NCI-H2196 treated with DMSO at 0.1 percent for 48 hours (cell line): ENCODE measurements around the gene RGS17.
"Not testable (repeated sequence)": the region's sequence is repeated elsewhere in the genome, so short reads cannot be mapped to it uniquely, and the experiment has no call there.

Experiments used
- DNase-seq: peaks from one replicate; lab custom pipeline; 2025; ENCODE audit not compliant: unreplicated experiment; lab: John Stamatoyannopoulos, UW

Gene RGS17

DNA sequence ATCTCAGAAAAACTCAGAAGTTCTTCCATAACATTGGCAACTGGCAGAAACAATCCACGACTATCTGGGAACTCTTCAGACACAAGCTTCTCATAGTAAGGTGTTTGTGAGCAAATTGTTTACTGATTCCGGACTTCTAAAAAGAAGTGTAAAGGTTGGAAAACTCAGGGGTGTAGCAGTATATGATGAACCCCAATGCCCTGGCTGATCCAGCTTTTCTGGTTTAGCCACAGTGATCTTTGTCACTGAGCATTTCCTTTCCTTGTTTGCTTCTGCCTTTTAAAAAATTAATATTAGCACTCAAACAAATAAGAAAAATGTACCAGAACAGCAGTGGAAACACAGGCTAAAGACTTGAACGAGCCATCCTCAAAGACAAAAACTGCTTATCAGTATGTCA is 4.9 kb downstream of the RGS17 start:
- no peak for DNase-seq

DNA sequence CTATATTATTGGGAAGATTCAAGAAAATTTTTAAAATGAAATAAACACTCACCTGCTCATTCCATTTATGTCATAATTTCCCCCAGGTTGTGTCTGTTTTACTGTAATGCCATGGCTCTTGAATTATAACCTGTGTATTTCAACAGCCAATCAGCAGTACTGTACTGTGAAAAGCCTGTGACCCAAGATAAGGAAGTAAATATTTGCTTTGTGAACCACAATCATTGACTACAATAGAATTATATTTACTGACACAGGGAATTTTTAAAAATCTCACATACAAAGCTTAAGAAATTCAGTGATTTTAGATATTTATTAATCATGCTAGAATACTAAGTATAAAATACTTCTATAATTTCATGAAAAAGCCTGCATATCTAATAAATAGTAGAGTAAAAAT is 6.0 kb downstream of the RGS17 start:
- peak; percentile 64 for DNase-seq

DNA sequence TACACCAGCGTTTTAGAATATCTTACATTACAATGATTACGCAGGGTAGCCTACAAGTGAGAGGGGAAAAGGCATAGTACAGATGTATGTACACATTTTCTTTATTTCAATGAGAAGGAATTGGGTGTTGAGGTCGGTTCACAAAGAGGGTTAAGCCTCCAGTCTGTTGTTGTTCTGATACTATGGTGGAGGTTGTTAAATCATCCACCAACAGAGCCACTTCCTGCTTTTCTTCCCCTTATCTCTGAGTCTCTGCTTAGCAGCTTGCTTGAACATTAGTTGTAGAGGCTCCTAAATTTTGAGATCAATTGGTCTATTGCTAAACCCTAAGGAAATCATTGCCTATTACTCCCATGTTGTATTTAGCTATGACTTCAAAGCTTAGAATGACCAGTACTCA is 7.3 kb downstream of the RGS17 start:
- DNase-seq: no peak

DNA sequence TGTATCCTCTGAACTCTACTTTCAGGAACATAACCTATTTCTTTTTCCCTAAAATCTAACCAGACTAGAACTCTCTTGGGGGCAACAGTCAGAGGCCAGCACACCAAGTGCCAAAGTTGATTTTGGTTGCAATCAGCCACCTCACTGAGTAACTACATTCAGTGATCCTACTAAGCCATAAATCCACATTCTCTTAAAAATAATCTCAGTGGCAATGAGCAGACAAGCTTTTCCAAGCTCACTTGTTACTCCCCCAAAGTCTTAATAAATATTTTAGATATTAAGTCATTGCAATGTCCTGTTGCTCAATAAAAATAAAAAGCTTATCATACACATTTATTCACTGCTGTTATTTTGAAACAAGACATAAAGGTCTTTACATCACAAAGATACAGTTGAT is 9.8 kb downstream of the RGS17 start:
- DNase-seq: no peak

DNA sequence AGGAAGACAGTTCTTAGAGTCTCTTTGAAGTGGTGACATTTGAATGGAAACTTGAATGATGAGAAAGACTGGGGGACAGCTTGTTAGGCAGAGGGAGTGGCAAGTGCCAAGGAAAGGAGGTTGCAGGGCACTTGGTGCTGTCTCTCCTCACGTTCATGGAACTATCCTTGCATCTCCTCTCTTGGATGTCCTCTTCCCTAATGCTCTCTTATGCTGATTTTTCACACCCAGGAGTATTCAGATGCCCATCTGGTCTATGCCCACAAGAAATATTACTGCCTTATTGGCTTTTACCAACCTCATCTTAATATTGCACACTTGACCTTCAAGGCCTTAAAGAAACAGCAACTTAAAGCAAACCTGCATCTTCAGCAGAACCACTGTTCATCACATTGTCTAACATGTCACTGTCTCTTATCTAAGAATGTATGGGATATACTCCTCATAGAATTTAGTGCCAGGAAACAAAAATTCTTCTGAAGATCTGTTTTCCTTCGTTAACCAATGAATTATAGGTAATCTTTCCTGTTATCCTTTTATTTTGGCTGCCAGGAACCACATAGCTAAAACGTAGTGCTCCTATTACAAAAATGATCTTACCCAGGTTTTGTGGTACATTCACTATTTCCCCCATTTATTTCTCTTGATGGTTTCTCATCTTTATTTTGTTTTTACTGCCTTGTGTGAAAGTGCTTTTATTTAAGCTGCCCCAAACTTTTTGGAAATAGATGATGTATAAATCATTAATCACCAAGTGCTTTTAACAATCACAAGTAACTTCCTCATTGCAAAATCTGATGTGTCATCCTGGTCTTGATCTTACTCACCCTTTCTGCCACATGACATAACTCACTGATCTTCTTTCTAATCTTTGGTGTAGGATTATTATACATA is 12.8 kb downstream of the RGS17 start:
- no peak for DNase-seq

DNA sequence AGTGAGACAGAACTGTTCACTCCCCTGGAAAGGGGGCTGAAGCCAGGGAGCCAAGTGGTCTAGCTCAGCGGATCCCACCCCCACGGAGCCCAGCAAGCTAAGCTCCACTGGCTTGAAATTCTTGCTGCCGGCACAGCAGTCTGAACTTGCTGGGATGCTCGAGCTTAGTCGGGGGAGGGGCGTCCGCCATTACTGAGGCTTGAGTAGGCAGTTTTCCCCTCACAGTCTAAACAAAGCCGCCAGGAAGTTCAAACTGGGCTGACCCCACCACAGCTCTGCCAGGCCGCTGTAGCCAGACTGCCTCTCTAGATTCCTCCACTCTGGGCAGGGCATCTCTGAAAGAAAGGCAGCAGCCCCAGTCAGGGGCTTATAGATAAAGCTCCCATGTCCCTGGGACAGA is 20.0 kb downstream of the RGS17 start:
- not testable (repeated sequence) for DNase-seq

DNA sequence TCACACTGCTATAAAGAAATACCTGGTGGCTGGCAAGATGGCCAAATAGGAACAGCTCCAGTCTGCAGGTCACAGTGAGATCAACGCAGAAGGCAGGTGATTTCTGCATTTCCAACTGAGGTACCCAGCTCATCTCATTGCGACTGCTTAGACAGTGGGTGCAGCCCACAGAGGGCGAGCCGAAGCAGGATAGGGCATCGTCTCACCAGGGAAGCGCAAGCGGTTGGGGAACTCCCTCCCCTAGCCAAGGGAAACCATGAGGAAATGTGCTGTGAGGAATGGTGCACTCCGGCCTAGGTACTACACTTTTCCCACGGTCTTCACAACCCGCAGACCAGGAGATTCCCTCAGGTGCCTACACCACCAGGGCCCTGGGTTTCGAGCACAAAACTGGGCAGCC is 20.5 kb downstream of the RGS17 start:
- DNase-seq: not testable (repeated sequence)

DNA sequence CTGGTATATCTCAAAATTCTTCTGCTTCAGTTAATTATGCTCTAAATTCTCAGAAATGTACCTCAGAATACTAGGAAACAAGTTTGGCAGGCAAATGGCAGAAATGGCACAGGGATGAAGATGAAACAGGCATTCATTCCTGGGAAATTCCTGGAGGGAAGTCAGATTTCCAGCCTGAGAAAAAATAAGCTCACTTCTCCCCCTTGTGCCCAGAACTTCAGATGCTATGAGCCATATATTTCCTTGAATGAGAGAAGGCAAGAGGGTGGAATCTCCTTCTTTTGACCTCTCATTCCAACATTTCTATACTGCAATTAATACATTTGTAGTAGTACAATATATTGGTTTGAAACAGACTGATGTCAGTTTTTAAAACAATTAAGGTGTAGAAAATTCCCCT is 22.8 kb downstream of the RGS17 start:
- DNase-seq: no peak

DNA sequence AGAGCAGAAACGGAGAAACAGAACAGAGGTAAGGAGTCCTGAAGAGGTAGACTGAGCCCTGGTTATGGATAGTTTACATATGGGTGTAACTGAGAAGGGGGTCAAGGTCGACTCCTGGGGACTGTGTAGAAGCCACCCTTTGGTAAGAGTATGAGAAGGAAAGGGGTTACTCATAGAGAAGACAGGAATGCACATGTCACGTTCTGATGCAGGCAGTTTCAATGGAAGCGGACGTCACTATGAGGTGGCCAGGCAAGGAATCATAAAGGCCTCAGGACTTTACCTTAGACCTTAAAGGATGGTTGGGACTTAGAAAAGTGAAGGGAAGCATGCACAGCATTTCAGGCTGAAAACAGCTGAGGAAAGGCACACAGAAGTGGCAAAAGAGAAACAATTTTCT is 25.1 kb downstream of the RGS17 start:
- no peak for DNase-seq

DNA sequence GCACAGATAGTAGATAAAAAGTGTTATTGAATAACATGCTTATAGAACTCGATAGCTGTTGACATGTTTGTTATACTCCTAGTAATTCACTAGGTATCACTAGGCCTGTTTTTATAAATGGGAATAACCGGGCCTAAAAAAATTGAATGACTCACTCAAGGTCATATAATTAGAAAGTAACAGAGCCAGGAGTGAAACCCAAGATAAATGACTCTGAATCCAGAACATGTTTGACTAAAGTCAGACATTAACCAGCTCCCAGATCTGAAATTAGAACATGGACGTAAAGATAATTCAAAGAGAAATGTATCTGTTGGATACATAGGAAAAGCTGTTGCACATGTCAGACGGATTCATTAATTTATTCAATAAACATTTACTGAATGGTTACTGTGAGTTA is 26.9 kb downstream of the RGS17 start:
- no peak for DNase-seq

DNA sequence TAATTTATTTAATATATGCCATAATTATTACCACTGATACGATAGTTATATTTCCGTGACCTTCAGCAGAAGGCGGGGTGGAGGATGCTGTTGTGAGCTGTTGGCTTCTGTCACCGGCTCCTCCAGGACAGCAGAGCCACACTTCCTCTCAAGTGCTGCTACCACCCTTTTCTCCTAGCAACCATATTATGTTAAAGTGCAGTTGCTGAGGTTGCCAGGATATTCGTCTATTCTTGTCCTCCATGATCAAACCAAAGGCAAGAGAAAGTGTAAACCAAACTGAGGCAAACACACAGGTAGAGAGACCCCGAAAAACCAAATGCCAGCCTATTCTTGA is 27.8 kb downstream of the RGS17 start:
- DNase-seq: no peak

DNA sequence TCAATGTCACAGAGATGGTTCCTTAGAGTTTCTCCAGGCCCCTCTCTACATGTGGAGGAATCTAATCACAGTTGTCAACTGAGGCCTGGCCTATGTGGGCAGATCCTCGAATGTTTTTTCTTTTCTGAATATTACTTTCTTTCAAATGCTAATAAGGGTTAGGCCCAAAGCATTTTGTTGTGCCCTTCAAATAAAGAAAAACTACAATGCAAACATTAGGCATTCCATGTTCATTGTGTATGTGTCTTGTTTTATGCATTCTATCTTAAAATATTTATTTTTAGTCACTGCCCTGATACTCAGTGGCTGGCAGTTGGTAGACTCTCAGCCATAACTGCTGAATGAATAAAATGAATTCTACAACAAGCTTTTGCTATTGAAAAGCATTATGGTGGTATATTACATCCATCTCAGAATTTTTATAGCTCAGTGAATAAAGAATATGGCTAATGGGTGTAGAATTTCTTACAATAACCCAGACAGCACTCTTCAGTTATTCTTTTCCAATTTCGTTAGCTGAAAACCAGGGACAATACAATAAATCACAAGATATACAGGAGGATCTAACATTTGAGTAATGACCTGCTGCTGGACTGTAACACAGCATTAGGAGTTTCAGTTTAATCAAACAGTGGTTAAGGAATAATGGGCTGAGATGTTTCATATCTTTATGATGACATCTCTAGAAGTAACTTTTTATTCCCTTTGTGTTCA is 28.3 kb downstream of the RGS17 start:
- no peak for DNase-seq

DNA sequence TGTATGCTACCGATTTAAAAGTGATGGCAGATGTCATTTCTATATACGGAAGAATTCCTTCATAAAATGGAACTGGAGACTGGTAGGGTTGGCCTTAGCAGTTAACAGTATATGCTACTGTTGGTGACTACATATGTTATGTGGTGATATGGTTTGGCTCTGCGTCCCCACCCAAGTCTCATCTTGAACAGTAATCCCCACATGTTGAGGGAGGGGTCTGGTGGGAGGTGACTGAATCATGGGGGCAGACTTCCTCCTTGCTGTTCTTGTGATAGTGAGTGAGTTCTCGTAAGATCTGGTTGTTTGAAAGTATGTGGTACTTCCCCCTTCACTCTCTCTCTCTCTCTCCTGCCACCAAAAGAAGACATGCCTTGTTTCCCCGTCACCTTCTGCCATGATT is 29.6 kb downstream of the RGS17 start:
- no peak for DNase-seq

DNA sequence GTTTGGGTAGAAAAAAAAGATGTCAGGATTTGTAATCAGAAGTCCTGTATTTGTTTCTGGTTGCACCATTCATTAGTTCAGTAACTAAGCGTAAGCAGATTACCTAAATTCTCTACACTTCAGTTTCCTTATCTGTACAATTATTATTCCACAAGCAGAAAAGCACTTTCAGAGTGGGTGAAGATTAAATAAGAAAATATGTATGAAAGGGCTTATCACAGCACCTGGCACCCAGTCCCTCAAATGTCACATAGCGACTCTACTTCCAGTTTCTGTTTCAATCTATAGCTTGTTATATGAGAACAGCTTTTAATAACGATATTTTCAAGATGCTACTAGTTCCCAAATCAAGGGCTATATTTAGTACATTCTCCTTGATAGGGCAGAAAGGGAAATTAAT is 31.4 kb downstream of the RGS17 start:
- no peak for DNase-seq

DNA sequence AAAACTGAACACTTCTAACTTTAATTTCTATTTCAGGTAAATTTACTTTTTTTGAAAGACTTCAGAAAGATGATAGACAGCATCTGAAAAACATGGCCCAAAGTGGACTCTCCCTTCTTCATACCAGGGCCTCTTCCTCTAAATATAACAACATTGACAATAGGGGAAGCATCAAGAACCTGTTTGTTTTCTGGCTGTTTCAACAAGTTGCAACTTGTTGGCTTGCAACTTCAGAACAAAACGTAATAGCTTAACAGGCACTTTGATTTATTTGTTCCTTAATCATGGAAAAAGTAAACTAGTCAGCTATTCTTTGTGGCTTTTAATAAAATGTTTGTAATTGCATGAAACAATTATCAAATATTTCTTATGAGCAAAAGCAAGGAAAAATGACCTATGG is 34.3 kb downstream of the RGS17 start:
- DNase-seq: no peak

DNA sequence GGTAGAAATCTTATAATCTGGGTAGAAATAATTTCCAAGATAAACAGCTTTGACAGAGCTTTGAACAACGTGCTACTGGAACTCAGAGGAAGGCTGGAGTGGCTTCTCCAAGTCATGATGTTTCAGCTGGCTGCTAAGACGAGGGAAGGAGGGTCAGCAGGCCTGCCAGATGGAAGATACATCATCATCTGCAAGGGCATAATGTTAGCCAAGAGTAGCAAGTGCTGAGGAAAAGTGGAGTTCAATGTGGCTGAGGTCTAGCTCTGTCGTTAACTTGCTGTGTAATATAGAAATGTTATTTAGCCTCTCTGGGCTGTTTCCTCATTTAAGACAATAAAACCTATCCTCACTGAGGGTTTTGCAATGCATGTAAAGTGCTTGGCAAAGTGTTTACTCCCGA is 35.1 kb downstream of the RGS17 start:
- DNase-seq: no peak

DNA sequence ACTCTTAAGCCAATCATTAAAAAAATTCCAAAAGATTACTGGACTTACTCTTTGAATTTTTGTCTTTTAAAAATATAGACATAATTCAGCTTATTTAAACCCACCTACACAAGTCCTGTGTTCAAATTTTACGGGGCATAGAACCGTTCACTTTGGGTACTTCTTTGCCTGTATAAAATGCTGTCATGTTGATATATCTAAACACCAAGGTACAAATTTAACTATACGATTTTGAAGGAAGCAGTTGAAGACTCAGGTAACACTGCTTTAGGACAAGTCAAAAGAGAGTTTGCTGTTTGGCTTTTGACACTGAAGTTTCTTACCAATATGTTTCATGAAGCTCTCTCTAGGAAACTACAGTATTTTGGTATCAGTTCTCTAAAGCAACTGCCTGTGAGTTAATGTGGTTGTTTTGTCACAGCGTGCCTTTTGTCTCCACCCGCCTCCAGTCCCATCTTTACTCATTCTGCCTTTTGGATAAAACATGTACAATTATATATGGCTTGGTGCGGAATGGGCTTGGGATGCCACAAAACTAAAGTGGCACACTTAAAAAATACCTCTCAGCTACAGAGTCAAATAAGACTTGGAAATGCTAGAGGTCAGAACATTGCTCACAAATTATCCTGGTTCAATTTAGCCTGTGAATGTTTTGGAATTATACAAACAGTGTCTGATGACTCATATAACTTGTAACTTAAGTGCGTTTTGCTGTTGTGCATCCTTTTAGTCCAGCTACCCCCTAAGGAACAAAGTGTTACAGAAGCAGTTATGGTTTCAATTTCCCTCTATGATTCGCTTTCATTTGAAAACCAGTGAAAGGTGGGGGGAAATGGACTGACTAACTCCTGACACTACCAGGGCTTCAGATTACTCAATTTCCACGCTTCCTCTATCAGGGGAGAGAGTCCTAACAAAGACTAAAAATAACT is 38.7 kb downstream of the RGS17 start:
- peak; percentile 34 for DNase-seq

DNA sequence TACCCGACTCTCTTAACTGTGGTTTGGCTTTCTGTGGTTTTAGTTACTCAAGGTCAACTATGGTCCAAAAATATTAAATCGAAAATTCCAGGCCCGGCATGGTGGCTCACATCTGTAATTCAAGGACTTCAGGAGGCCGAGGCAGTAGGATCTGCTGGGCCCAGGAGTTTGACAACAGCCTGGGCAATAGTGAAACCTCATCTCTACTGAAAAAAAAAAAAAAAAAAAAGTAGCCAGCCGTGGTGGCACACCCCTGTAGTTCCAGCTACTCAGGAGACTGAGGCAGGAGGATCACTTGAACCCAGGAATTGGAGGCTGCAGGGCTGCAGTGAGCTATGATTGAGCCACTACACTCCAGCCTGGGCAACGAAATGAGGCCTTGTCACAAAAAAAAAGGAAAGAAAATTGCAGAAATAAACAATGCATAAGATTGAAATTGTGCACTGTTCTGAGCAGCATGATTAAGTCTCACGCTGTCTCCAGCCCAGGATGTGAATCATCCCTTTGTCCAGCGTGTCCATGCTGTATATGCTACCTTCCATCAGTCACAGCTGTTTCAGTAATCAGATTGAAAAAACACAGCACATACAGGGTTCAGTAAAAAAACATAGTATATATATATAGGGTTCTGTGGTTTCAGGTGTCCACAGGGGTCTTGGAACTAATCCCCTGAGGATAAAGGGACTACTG is 40.7 kb downstream of the RGS17 start:
- no peak for DNase-seq

DNA sequence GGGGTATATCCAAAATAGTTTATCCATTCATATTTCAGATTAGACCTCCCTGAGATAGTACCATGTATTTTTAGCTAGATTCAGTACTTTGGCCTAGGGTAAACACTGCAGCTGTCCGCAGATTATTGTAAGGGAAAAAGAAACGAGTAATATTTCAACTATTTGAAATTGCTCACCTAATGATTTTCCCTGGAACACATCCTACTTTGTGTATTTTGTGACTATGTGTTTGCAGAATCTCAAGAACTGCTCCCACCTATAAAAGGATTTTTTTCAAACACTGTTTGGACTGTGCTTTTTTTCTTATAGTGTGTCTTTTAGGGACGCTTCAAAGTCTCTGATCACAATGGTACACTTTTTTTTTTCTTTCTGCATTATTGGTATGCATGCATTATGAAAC is 42.3 kb downstream of the RGS17 start:
- DNase-seq: no peak

DNA sequence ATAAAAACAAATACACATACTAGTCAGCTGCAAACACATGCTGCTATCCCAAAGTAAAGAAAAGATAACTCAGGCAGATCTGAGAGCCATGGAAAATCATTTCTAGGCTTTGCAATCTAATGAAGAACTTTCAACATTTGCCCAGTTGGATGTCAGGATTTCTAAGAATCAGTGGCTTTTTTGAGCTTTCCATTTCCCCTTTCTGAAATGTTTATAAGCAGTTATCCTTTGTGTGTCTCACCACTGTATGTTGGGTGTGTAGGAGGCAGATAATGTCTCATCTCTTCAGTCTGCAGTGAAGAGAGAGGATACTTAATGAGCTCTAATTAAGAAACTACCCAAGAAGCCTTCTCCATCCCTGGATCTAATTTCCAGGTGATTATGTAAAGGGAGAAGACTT is 43.6 kb downstream of the RGS17 start:
- no peak for DNase-seq
